H9 (cell line): Measurements from ENCODE around the gene SNX5. TPM values are rescaled to one million over a fixed set of nuclear protein-coding genes. Genes with fewer than 3 reads are reported as not detected.
A peak's percentile ranks its signal among the peaks of the same experiment; 100 is the strongest.

Experiments used
- DNase-seq: peaks from one replicate; pipeline ENCODE4 v3.0.0-alpha.2; 2017
- H2AFZ ChIP-seq: one replicate; pipeline ENCODE4 v1.6.1; 2013; ENCODE audit warnings: mild to moderate bottlenecking, low read length, control low read depth, moderate library complexity
- H2AK5ac ChIP-seq: 2 replicates; pipeline ENCODE4 v1.6.1; 2013; ENCODE audit warnings: low read length, control low read depth, mixed read lengths; ENCODE audit not compliant: insufficient read length
- H2BK120ac ChIP-seq: one replicate; pipeline ENCODE4 v1.6.1; 2013; ENCODE audit warnings: low read depth, mild to moderate bottlenecking, low read length, control low read depth, inconsistent platforms; ENCODE audit not compliant: poor library complexity, severe bottlenecking
- H2BK12ac ChIP-seq: 2 replicates; pipeline ENCODE4 v1.6.1; 2013; ENCODE audit warnings: low read length, control low read depth, mixed read lengths, low read depth; ENCODE audit not compliant: insufficient read length
- H2BK15ac ChIP-seq: 2 replicates; pipeline ENCODE4 v1.6.1; 2013; ENCODE audit warnings: low read depth, low read length, control low read depth
- H2BK20ac ChIP-seq: one replicate; pipeline ENCODE4 v1.6.1; 2013; ENCODE audit warnings: low read depth, mild to moderate bottlenecking, low read length, control low read depth, inconsistent platforms; ENCODE audit not compliant: poor library complexity, severe bottlenecking
- H2BK5ac ChIP-seq: 2 replicates; pipeline ENCODE4 v1.6.1; 2013; ENCODE audit warnings: low read length, control low read depth, mixed read lengths; ENCODE audit not compliant: insufficient read length
- H3K14ac ChIP-seq: 2 replicates; pipeline ENCODE4 v1.6.1; 2013; ENCODE audit warnings: low read length, control low read depth; ENCODE audit not compliant: insufficient read depth
- H3K18ac ChIP-seq: 2 replicates; pipeline ENCODE4 v1.6.1; 2013; ENCODE audit warnings: low read depth, mild to moderate bottlenecking, mixed read lengths, low read length, control low read depth; ENCODE audit not compliant: insufficient read length
- H3K23ac ChIP-seq: 2 replicates; pipeline ENCODE4 v1.6.1; 2013; ENCODE audit warnings: low read length, control low read depth, mixed read lengths, low read depth; ENCODE audit not compliant: insufficient read length
- H3K23me2 ChIP-seq: 2 replicates; pipeline ENCODE4 v1.6.1; 2013; ENCODE audit warnings: low read depth, mild to moderate bottlenecking, mixed read lengths, low read length, control low read depth; ENCODE audit not compliant: insufficient read length, poor library complexity, severe bottlenecking
- H3K27ac ChIP-seq: 2 replicates; pipeline ENCODE4 v1.5.1; 2013; ENCODE audit warnings: low read length, control low read depth, mixed read lengths, low read depth; ENCODE audit not compliant: insufficient read length
- H3K27me3 ChIP-seq: 2 replicates; pipeline ENCODE4 v1.6.1; 2013; ENCODE audit warnings: low read length, control low read depth, inconsistent platforms; ENCODE audit not compliant: insufficient read depth
- H3K4ac ChIP-seq: 2 replicates; pipeline ENCODE4 v1.6.1; 2013; ENCODE audit warnings: low read depth, mild to moderate bottlenecking, control low read depth, inconsistent platforms, low read length, moderate library complexity
- H3K4me1 ChIP-seq: 2 replicates; pipeline ENCODE4 v1.6.1; 2013; ENCODE audit warnings: low read length, control low read depth, inconsistent platforms; ENCODE audit not compliant: insufficient read depth
- H3K4me2 ChIP-seq: 2 replicates; pipeline ENCODE4 v1.6.1; 2013; ENCODE audit warnings: low read length, control low read depth, mixed read lengths; ENCODE audit not compliant: insufficient read length, insufficient read depth
- H3K56ac ChIP-seq: 2 replicates; pipeline ENCODE4 v1.6.1; 2013; ENCODE audit warnings: low read depth, mild to moderate bottlenecking, mixed read lengths, low read length, control low read depth; ENCODE audit not compliant: insufficient read length
- H3K79me1 ChIP-seq: 2 replicates; pipeline ENCODE4 v1.6.1; 2013; ENCODE audit warnings: low read depth, mild to moderate bottlenecking, moderate library complexity, low read length, control low read depth, inconsistent platforms; ENCODE audit not compliant: insufficient read depth, poor library complexity, severe bottlenecking
- H3K79me2 ChIP-seq: 2 replicates; pipeline ENCODE4 v1.6.1; 2013; ENCODE audit warnings: low read length, control low read depth, inconsistent platforms; ENCODE audit not compliant: insufficient read depth
- H3K9ac ChIP-seq: 2 replicates; pipeline ENCODE4 v1.6.1; 2013; ENCODE audit warnings: low read length, control low read depth, mixed read lengths; ENCODE audit not compliant: insufficient read length; ENCODE audit errors: extremely low read depth
- H3K9me3 ChIP-seq: one replicate; pipeline ENCODE4 v1.6.1; 2013; ENCODE audit warnings: low read depth, low read length, inconsistent platforms; ENCODE audit not compliant: control insufficient read depth
- H3T11ph ChIP-seq: one replicate; pipeline ENCODE4 v1.6.1; 2013; ENCODE audit warnings: mild to moderate bottlenecking, low read length, control low read depth, inconsistent platforms
- H4K20me1 ChIP-seq: one replicate; pipeline ENCODE4 v1.6.1; 2013; ENCODE audit not compliant: control insufficient read depth, insufficient read length, insufficient read depth
- H4K5ac ChIP-seq: 2 replicates; pipeline ENCODE4 v1.6.1; 2013; ENCODE audit warnings: low read depth, mild to moderate bottlenecking, mixed read lengths, low read length, control low read depth; ENCODE audit not compliant: insufficient read length
- H4K8ac ChIP-seq: replicated peaks from 2 replicates; pipeline ENCODE4 v1.6.1; 2013; ENCODE audit warnings: low read length, control low read depth, mixed read lengths, low read depth; ENCODE audit not compliant: insufficient read length
- H4K91ac ChIP-seq: 2 replicates; pipeline ENCODE4 v1.6.1; 2013; ENCODE audit warnings: low read depth, mild to moderate bottlenecking, moderate library complexity, mixed read lengths, low read length, control low read depth; ENCODE audit not compliant: insufficient read length
- H3K27ac Mint-ChIP-seq, 3 experiments: 2 replicates in 2 of 3; 3 replicates in 1 of 3; pipeline ENCODE4 v1.8.0; 2020 to 2021; ENCODE audit warnings: mixed read lengths in 3 of 3, mild to moderate bottlenecking in 1 of 3, moderate library complexity in 1 of 3
- H3K27me3 Mint-ChIP-seq: 2 replicates; pipeline ENCODE4 v1.8.0; 2021; ENCODE audit warnings: low read depth, mild to moderate bottlenecking, moderate library complexity, mixed read lengths
- H3K36me3 Mint-ChIP-seq, 3 experiments: 2 replicates in 2 of 3; 3 replicates in 1 of 3; pipeline ENCODE4 v1.8.0; 2020 to 2021; ENCODE audit warnings: low read depth in 3 of 3, mixed read lengths in 3 of 3; ENCODE audit not compliant: insufficient read depth in 1 of 3
- H3K4me1 Mint-ChIP-seq, 2 experiments: 2 replicates each; pipeline ENCODE4 v1.8.0; 2020; ENCODE audit warnings: mixed read lengths in 2 of 2
- H3K4me3 Mint-ChIP-seq, 2 experiments: 2 replicates in 1 of 2; 3 replicates in 1 of 2; pipeline ENCODE4 v1.8.0; 2020 to 2021; ENCODE audit warnings: mild to moderate bottlenecking in 2 of 2, mixed read lengths in 2 of 2, moderate library complexity in 1 of 2
- H3K9me3 Mint-ChIP-seq, 2 experiments: 2 replicates in 1 of 2; 3 replicates in 1 of 2; pipeline ENCODE4 v1.8.0; 2020; ENCODE audit warnings: mild to moderate bottlenecking in 2 of 2, mixed read lengths in 2 of 2, moderate library complexity in 1 of 2
- WGBS: extraction: QIAGEN DNeasy Blood & Tissue Kit; methylation state at CpG from one replicate; pipeline ENCODE4 v1.1.7; 2013; ENCODE audit warnings: missing lambda C conversion rate, low lambda C conversion rate, mixed read lengths; ENCODE audit not compliant: insufficient read length; ENCODE audit errors: extremely low coverage; 5-methylcytosine and 5-hydroxymethylcytosine counted together
- total RNA-seq: library from RNA; stranded (reverse); gene quantifications from 2 replicates; pipeline ENCODE4 v1.2.1, GENCODE V29; 2021
- TF ChIP-seq, protein P1 (sequence below): fragments of 200-600 bp; sonication (generic); conservative IDR thresholded peaks from 3 replicates; pipeline ENCODE4 v1.8.0; 2021; ENCODE audit warnings: antibody characterized with exemption, mild to moderate bottlenecking

SNX5 gene
- total RNA-seq, 1 experiment from 2014 or later: 194 TPM

- Mint-ChIP-seq H3K27ac (peak overlapping the region in 2 of 3 experiments; percentile 87 to 96; a peak in 3 of 7 replicates), H3K4me1 (peaks cover 59 to 60% of the 10 kb centered on the region in 2 experiments), H3K9me3 (no peaks in the 10 kb centered on the region), H3K27me3 (no peaks in the 10 kb centered on the region), H3K36me3 (peaks cover 38 to 65% (median 62%) of the 10 kb centered on the region in 3 experiments), H3K4me3 (peak overlapping the region in 1 of 2 experiments; percentile 4; a peak in 1 of 5 replicates)
- H3K18ac ChIP-seq: no peak overlapping the region
- no CpG with 5 or more reads among the region's 5 CpGs for WGBS
- no peak overlapping the region for H2AK5ac ChIP-seq
- no peak overlapping the region for H3K4ac ChIP-seq
- no peaks in the 10 kb centered on the region for H3K23me2 ChIP-seq
- H2BK120ac ChIP-seq: no peak overlapping the region
- TF ChIP-seq, protein P1, sequence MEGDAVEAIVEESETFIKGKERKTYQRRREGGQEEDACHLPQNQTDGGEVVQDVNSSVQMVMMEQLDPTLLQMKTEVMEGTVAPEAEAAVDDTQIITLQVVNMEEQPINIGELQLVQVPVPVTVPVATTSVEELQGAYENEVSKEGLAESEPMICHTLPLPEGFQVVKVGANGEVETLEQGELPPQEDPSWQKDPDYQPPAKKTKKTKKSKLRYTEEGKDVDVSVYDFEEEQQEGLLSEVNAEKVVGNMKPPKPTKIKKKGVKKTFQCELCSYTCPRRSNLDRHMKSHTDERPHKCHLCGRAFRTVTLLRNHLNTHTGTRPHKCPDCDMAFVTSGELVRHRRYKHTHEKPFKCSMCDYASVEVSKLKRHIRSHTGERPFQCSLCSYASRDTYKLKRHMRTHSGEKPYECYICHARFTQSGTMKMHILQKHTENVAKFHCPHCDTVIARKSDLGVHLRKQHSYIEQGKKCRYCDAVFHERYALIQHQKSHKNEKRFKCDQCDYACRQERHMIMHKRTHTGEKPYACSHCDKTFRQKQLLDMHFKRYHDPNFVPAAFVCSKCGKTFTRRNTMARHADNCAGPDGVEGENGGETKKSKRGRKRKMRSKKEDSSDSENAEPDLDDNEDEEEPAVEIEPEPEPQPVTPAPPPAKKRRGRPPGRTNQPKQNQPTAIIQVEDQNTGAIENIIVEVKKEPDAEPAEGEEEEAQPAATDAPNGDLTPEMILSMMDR: no peak
- H2BK5ac ChIP-seq: no peak overlapping the region
- H3K27me3 ChIP-seq: no peaks in the 10 kb centered on the region
- H4K91ac ChIP-seq: no peak overlapping the region
- no peaks in the 10 kb centered on the region; the same call in 1 of the 2 replicates for H3K4me1 ChIP-seq
- no peak overlapping the region for H2AFZ ChIP-seq
- H2BK15ac ChIP-seq: no peak overlapping the region
- no peak overlapping the region for H2BK20ac ChIP-seq
- no peak overlapping the region for H4K5ac ChIP-seq
- no peak overlapping the region for H3K9ac ChIP-seq
- H4K8ac ChIP-seq: no peak overlapping the region
- no peak overlapping the region for H3K23ac ChIP-seq
- no peak for DNase-seq
- H3K79me2 ChIP-seq: peaks cover 81% of the 10 kb centered on the region
- H4K20me1 ChIP-seq: no peaks in the 10 kb centered on the region
- no peak overlapping the region for H3K27ac ChIP-seq
- no peak overlapping the region for H3K14ac ChIP-seq
- no peak overlapping the region for H3K4me2 ChIP-seq
- no peak overlapping the region for H2BK12ac ChIP-seq
- no peak overlapping the region for H3K56ac ChIP-seq
- H3T11ph ChIP-seq: no peak overlapping the region
- H3K79me1 ChIP-seq: peaks cover 5% of the 10 kb centered on the region
- H3K9me3 ChIP-seq: no peaks in the 10 kb centered on the region
Observed at GRCh38 chr20:17959257-17959627, 9.4 kb downstream of the SNX5 start.
